NCI-H345 treated with DMSO at 0.1 percent for 48 hours (cell line): ENCODE data around the gene PIP5K1C.
"Not testable (repeated sequence)": the region's sequence is repeated elsewhere in the genome, so short reads cannot be mapped to it uniquely, and the experiment has no call there.

Experiments used
- DNase-seq: peaks from one replicate; lab custom pipeline; 2025; ENCODE audit not compliant: unreplicated experiment; lab: John Stamatoyannopoulos, UW

Gene PIP5K1C

GRCh38 chr19:3674784-3675543 lies 25.3 kb downstream of the PIP5K1C start:
- DNase-seq, result no peak

DNA sequence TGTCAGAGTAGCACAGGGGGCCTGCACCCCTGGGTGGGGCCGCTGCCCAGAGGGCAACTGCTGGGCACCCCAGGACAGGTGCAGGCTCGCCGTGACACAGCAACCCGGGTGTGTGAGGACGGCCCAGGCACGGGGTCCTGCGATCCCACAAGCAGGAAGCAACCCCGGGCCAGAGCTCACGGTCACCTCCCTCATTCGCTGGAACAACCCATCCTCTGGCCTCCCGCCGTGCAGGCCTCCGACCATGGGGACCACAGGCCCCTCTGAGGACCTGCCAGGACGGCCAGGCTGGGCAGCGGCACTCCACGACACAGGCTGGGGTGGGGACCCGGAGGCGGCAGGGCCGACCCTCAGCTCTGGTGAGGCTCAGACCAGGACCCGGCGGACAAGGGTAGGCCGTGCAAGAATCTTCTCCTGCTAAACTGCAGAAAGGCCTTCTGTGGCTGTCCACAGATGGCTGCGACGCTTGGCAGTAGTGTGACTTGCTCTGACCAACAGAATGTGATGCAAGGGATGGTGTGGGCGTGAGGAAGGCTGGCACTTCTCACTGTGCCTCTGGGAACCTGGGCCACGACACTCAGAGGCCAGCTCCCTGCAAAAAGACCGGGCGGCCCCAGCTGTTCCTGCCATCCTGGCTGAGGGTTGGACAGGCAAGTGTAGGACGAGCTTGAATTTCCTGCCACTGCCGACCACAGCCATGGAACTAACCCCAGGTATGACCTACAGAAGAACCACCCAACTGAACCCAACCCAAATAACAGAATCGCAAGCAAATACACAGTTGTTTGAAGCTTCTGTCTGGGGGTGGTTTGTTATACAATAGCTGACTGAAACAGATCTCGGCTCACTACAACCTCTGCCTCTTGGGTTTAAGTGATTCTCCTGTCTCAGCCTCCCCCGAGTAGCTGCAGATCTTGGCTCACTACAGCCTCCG lies 26.5 kb downstream of the PIP5K1C start:
- DNase-seq, result no peak

- DNase-seq, result no peak
These were observed 27.3 kb downstream of the PIP5K1C start for GRCh38 chr19:3672993-3673392.

DNA sequence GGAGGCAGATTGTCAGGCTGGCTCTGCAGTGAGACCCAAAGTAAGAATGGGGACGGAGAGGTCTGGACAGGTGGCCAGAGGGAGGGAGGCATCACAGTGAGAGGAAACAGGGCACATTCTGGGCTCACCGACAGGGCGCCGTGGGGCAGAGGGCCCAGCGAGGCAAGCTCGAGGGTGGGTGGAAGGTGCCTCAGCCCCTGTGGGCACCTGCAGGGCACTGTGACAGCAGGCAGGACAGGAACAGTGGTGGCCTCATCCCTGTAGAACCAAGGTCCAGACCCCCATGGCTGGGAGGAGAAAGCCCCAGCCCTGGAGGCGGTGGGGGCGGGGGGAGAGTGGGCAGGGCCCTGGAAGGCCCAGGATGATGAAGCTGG lies 27.7 kb downstream of the PIP5K1C start:
- no peak for DNase-seq

DNA sequence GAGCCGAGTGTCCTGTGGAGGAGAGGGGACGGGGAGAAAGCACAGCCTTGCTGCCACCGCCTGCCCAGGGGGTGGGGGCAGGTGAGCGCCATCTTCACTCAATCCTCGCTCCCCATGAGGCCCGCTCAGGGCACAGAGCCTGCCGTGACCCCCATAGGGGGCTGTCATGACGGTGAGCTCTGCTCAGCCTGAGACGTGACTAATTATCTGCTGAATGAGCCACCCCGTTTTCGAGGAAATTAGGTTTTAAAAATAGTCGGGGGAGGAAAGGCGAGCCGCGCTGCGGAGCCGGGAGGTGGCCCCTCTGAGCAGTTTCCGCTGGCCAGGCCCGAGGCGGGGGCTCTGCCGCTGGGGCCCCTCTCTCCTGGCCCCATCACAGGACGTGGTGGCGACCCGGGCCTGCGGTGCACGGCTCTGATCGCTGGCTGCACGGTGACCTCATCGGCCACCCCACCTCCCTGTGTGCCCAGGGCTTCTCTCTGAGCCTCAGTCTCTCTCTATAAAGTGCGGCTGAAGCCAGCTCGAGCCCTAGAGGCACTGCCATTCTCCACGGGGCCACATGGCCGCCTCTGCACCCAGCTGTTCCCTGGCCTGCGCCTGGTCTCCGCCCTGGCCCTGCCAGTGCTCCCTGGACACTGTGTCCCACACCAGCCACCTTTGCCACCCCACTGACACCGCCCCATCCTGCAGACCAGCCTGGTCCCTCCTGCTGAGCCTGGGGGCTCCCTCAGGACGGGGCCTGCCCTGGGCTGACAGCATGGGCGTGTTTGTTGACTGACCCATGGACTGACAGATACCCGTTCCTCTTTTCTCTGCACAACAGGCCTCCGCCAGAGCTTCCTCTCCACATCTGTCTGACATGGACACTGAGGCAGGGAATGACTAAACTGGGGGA lies 28.3 kb downstream of the PIP5K1C start:
- no peak for DNase-seq

GRCh38 chr19:3670796-3671679 lies 29.2 kb downstream of the PIP5K1C start:
- no peak for DNase-seq

DNA sequence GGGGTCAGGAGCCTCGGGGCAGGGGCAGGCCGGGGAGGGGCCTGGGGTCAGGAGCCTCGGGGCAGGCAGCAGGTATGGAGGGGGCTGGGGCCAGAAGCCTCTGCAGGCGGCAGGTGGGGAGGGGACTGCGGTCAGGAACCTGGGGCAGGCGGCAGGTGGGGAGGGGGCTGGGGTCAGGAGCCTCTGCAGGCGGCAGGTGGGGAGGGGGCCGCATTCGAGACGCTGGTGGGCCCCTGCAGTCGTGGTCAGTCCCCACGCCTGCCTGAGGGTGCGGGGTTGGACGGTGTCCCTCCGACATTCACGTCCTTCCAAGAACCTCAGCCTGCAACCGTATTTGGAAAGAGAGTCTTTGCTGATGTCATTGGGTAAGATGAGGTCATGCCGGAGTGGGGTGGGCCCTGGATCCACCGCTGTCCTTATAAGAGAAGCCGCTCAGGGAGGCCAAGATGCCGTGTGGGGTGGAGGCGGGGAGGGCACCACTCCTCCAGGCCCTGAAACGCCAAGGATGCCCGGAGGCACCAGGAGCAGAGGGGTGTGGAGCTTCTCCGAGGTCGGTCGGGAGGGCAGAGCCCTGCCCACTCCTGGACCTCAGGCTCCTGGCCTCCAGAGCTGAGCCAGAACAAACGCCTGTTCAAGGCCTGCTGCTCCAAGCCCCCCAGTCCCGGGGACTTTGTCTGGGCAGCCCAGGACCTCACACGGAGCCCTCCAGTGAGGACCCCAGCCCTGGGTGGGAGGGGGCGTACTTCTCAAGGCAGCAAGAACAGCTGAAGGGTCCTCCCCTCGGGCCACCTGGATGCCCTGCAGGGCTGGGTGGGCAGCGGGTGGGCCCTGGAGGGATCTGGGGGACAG lies 30.1 kb downstream of the PIP5K1C start:
- DNase-seq, result no peak

GRCh38 chr19:3669082-3669946 lies 31.0 kb downstream of the PIP5K1C start:
- DNase-seq, result no peak

GRCh38 chr19:3668331-3669081 lies 31.8 kb downstream of the PIP5K1C start:
- no peak for DNase-seq

DNA sequence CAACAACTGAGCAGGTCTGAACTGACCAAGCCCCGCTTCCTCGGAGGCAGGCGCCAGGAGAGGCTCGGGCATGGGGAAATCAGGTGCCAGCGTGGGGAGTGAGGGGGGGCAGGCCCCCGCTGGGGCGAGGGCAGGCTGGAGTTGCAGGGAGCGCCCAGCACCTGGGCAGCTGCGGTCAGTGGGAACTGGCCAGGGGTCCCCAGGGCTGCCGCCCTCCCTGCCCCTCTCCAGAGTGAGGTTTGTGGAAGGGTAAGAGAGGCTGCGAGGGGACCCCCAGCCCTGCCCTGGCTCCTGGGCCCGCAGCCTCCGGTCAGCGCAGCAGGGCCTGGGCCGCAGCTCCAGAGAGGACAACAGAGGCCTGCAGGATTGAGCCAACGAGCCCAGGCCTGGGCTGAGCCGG lies 32.5 kb downstream of the PIP5K1C start:
- no peak for DNase-seq

DNA sequence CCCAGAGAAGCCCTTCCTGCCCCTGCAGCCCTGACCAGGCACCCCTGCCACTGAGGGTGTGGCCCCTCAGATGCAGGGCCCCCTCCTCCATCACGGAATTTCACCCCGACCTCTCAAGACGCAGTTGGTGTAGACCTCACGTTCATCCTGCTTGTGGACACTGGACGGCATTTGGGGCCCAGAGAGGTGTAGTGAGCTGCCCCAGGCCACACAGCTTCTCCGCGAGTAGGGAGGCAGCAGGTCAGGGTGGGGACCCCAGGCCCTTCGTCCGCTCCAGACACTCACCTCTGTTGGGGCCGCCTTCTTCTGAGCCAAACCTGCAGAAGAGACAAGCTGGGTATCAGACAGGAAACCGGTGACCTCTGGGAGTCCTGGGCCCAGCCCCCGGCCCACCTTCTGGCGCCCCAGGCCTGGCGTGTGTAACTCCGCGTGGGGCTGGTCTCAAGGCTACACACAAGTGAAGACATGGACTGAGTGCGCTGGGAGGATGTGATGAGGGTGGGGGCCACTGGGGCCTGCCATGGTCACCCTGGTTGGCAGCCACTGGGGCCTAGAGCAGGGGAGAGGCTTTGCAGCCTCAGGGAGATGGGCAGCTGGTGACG lies 33.1 kb downstream of the PIP5K1C start:
- DNase-seq, result no peak

DNA sequence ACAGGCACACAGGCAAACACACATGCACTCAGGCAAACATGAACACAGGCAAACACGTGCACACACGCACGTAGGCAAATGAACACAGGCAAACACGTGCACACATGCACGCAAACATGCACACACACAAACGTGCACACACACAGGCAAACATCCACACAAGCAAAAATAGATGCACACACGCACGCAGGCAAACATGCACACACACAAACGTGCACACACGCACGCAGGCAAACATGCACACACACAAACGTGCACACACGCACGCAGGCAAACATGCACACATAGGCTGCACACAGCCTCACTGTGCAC lies 33.8 kb downstream of the PIP5K1C start:
- DNase-seq, result not testable (repeated sequence)

- DNase-seq, result peak; percentile 13
These were observed 34.4 kb downstream of the PIP5K1C start for GRCh38 chr19:3665681-3666544.

- DNase-seq, result no peak
These were observed 35.2 kb downstream of the PIP5K1C start for GRCh38 chr19:3664879-3665642.

GRCh38 chr19:3663838-3664237 lies 36.4 kb downstream of the PIP5K1C start:
- no peak for DNase-seq
